ENCODE measurements around the gene SMIM31. TPM values are rescaled to one million over a fixed set of nuclear protein-coding genes. Genes with fewer than 3 reads are reported as not detected.

Gene SMIM31
- total and polyA plus RNA-seq, 8 donors: 0.54 to 4.2 (median 1.6) TPM

GRCh38 chr4:164768516-164768915 lies 14.6 kb downstream of the SMIM31 start:
- 63 to 67% methylated on average over 5 of the region's 5 CpGs for WGBS, 2 donors
- H3K4me1 ChIP-seq: peaks cover 0 to 4% (median 0%) of the 10 kb centered on the region in 3 donors
- H3K27ac ChIP-seq: no peak overlapping the region
- ATAC-seq (no peak), FAIRE-seq (no peak), DNase-seq (no peak)
- no peaks in the 10 kb centered on the region for H3K27me3 ChIP-seq
- intact Hi-C loops (cut with DNase I): no loop called here
- no peaks in the 10 kb centered on the region for H3K9me3 ChIP-seq
- TF ChIP-seq, protein P1, sequence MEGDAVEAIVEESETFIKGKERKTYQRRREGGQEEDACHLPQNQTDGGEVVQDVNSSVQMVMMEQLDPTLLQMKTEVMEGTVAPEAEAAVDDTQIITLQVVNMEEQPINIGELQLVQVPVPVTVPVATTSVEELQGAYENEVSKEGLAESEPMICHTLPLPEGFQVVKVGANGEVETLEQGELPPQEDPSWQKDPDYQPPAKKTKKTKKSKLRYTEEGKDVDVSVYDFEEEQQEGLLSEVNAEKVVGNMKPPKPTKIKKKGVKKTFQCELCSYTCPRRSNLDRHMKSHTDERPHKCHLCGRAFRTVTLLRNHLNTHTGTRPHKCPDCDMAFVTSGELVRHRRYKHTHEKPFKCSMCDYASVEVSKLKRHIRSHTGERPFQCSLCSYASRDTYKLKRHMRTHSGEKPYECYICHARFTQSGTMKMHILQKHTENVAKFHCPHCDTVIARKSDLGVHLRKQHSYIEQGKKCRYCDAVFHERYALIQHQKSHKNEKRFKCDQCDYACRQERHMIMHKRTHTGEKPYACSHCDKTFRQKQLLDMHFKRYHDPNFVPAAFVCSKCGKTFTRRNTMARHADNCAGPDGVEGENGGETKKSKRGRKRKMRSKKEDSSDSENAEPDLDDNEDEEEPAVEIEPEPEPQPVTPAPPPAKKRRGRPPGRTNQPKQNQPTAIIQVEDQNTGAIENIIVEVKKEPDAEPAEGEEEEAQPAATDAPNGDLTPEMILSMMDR (IDR thresholded peaks at IDR 0.05): peak in 1 of 4 donors; percentile 19
- H3K4me3 ChIP-seq: no peak overlapping the region
- H3K36me3 ChIP-seq: no peaks in the 10 kb centered on the region

DNA sequence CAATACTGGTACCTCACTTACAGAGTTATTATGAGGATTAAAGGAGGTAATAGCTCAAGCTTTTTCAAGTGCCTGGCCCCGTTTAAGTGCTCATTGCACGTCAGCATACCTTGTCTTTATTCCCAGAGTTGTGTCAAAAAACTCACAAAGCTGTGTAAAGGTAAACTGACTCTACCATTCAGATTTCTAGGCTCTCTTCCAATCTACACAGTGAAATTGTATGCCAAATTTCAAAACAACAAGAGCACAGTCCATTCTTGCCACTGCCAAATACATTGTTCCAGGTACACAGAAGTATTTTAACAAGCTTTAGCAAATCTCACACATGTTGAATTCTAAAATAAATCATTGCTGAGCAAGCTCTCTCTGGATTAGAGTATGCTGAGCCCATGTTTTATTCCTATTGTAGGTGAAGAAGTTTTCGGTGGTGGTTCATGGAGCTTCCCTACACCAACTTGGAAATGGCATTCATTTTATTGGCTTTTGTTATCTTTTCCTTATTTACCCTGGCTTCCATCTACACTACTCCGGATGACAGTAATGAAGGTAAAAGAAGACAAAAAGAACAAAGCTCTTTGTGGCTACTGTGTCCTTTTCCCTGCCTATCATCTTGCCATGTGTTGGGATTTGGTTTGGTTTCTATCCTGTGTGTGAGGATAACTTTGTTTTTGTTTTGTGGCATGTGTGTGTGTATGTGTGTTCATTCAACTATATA lies 16.2 kb downstream of the SMIM31 start:
- no peaks in the 10 kb centered on the region for H3K9me3 ChIP-seq
- H3K36me3 ChIP-seq: no peaks in the 10 kb centered on the region
- TF ChIP-seq, protein P1 (IDR thresholded peaks at IDR 0.05): no peak
- ATAC-seq (peak; percentile 73 to 87 (median 80)), FAIRE-seq (no peak), DNase-seq (no peak)
- no peaks in the 10 kb centered on the region for H3K27me3 ChIP-seq
- H3K4me3 ChIP-seq: no peak overlapping the region
- 23 to 24% methylated on average over 4 of the region's 4 CpGs for WGBS, 2 donors
- H3K4me1 ChIP-seq: peaks cover 0 to 4% (median 0%) of the 10 kb centered on the region in 3 donors
- no peak overlapping the region for H3K27ac ChIP-seq
- intact Hi-C loops (cut with DNase I): no loop called here

- TF ChIP-seq, protein P1 (IDR thresholded peaks at IDR 0.05): no peak
- DNase-seq (no peak), ATAC-seq (no peak), FAIRE-seq (no peak)
- WGBS, 2 donors: 78 to 85% methylated on average over 5 of the region's 5 CpGs
- Histone ChIP-seq H3K9me3 (no peaks in the 10 kb centered on the region), H3K27me3 (no peaks in the 10 kb centered on the region), H3K4me3 (no peak overlapping the region), H3K27ac (no peak overlapping the region), H3K4me1 (peaks cover 0 to 4% (median 0%) of the 10 kb centered on the region in 3 donors), H3K36me3 (no peaks in the 10 kb centered on the region)
- intact Hi-C loops (cut with DNase I): no loop called here
Observed at GRCh38 chr4:164771088-164771487, 17.2 kb downstream of the SMIM31 start.

DNA sequence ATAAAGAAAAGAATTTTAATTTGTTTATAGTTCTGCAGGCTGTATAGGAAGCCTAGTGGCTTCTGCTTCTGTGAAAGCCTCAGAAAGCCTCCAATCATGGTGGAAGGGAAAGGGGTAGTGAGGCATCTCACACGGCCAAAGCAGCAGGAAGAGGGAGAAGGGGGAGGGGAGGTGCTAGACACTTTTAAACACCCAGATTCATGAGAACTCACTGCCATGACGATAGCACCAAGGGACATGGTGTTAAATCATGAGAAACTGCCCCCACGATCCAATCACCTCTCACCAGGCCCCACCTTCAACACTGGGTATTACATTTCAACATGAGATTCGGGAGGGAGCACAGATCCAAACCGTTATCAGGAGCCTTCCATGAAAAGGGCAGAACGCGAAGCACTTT lies 18.1 kb downstream of the SMIM31 start:
- peaks cover 0 to 4% (median 0%) of the 10 kb centered on the region in 3 donors for H3K4me1 ChIP-seq
- no peaks in the 10 kb centered on the region for H3K36me3 ChIP-seq
- DNase-seq (no peak), ATAC-seq (no peak), FAIRE-seq (no peak)
- intact Hi-C loops (cut with DNase I): no loop called here
- no peaks in the 10 kb centered on the region for H3K9me3 ChIP-seq
- 89% methylated on average over 7 of the region's 7 CpGs for WGBS, 2 donors
- H3K4me3 ChIP-seq: no peak overlapping the region
- no peak overlapping the region for H3K27ac ChIP-seq
- TF ChIP-seq, protein P1 (IDR thresholded peaks at IDR 0.05): no peak
- no peaks in the 10 kb centered on the region for H3K27me3 ChIP-seq

DNA sequence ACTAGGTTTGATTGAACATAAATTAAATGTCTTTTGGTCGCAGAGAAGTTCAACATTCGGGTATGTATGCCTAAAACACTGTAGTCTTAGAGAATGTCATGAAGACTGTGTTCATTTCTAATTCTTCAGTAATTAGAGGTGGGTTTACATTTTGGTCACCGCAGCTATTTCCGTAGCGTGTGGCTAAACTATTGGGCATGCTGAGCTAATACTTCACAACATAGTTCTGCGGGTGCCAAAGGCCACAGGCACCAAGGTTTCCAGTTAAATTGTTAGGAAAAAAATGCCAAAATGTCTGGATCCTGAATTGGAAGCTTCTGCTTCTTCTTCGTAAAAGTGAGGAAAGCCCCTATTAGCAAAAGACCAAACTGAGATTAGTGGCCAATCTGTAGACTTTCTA lies 25.1 kb downstream of the SMIM31 start:
- Histone ChIP-seq H3K36me3 (no peaks in the 10 kb centered on the region), H3K9me3 (no peaks in the 10 kb centered on the region), H3K27ac (no peak overlapping the region), H3K4me3 (no peak overlapping the region), H3K4me1 (no peaks in the 10 kb centered on the region), H3K27me3 (no peaks in the 10 kb centered on the region)
- intact Hi-C loops (cut with DNase I): no loop called here
- FAIRE-seq: no peak
- WGBS, 2 donors: 83 to 90% methylated on average over 7 of the region's 7 CpGs
- TF ChIP-seq, protein P1 (IDR thresholded peaks at IDR 0.05): no peak
- ATAC-seq: no peak
- DNase-seq: no peak
